ENCODE data around the gene CDC16.

DNA sequence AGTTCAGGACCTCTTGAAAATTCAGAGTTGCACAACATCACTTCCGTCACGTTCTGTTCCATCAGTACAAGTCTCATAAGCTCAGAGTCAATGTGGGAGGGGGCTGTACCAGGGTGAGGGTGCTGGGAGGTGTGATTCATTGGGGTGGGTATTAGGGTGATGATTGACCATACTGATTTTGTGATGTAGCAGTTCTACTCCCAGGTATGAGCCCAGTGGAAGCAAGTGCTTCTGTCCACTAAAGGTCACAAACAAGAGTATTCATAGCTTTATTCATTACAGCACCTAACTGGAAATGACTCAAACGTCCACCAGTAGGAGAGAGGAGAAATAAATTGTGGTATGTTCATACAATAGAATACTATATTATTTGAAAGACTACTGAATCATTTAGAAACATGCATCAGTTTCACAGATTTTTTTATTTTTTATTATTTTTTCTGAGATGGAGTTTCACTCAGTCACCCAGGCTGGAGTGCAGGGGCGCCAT lies 34.6 kb downstream of the CDC16 start:
- no peak for TF ChIP-seq CTCF (IDR thresholded peaks at IDR 0.05)
- TF ChIP-seq POLR2AphosphoS5 (IDR thresholded peaks at IDR 0.05), result no peak
- no peak for TF ChIP-seq POLR2A (IDR thresholded peaks at IDR 0.05)
- no peak for TF ChIP-seq EP300 (IDR thresholded peaks at IDR 0.05)

Measured in sigmoid colon (tissue), 4 donors.